GM12878 (cell line): ENCODE data around the gene UQCRH.

ENCODE experiments used
- YY1 ChIP-seq: IDR thresholded peaks from 2 replicates; pipeline ENCODE4 v1.6.1; 2011; ENCODE audit warnings: low read depth, mild to moderate bottlenecking, low read length
- ZBED1 ChIP-seq: IDR thresholded peaks from 2 replicates; pipeline ENCODE4 v1.6.1; 2016; ENCODE audit warnings: borderline replicate concordance

GRCh38 chr1:46364612-46365011, 61.1 kb downstream of the UQCRH start:
- TF ChIP-seq ZBED1 (no peak), YY1 (no peak)
